Forelimb muscle (tissue), 1 donor: ENCODE data around the gene ATP5F1D. TPM values are rescaled to one million over a fixed set of nuclear protein-coding genes. Genes with fewer than 3 reads are reported as not detected.

Experiments
- DNase-seq: peaks from one replicate; pipeline ENCODE4 v3.0.0-alpha.2; 2013; ENCODE audit warnings: low read depth
- polyA plus RNA-seq: library from polyadenylated mRNA; unstranded; fragments of 120-200 nt; gene quantifications from one replicate; pipeline ENCODE4 v1.2.1, GENCODE V29; 2013; ENCODE audit not compliant: insufficient read length

ATP5F1D gene
- polyA plus RNA-seq, 1 donor: 167 TPM

DNA sequence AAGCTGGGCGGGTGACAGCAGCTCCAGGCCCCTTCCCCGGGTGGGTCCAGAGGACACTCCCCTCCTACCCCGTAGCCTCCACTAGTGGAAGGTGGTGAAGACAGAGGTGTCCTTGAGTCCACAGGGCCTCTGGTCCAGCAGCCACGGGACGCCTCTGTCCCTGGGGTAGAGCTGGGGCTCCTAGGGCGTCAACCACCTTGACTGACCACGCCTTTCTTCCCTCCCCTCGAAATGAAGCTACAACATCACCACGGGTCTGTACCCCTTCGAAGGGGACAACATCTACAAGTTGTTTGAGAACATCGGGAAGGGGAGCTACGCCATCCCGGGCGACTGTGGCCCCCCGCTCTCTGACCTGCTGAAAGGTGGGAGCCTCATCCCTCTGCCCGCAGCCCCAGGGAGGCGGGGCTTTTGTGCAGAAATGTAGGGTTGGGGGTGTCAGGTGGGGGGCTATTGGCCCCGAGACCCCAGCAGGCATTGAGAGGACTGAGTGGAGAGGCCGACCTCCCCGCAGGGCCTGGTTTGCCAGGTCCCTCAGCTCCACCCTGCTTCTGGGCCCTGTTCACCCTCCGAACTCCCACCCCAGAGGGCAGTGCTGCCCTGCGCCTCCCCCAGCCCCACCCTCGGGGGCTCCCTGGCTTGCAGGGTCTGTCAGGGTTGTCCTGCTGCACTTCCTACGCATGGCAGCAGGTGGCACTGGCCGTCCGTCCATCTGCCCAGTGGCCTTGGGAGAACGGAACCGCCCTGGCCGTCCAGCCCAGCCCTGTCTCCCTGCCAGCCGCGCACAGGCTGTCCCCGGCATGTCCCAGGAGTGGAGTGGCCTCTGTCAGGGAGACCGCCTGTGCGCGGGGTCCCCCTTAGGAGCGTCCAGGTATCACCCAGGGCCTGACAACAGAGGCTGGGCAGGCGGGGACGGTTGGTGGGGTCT is 20.3 kb upstream of the ATP5F1D start:
- no peak for DNase-seq

DNA sequence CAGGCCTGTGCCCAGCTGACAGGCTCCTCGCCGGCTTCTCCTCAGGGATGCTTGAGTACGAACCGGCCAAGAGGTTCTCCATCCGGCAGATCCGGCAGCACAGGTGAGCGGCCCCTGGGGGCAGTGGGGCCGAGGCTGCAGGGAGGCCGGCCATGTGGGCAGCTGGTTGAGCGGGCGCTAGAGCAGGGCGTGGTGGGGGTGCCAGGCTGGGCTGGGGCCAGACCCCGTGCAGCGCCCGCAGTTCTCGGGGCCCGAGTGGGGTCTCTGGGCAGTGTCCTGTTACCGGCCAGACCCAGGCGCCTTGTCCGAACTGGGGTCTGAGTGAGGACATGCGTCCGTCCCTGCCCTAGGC is 19.7 kb upstream of the ATP5F1D start:
- no peak for DNase-seq

DNA sequence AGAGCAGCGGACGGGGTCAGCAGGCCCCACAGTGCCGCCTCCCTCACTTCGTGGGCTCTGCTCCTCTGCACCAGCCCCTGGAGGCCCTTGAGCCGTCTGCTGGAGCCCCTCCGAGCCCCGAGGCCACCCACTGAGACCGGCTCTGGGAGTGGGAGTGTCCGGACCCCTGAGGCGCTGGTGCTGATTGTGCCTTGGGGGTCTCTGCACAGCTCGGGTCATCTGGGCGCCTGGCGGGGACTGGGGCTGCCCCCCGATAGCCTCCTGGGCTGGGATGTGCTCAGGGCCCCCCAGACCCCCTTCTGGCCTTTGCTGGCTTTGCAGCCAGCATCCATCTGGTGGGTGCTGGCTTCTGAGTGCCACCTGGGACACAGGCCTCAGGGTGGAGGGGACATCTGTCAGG is 19.2 kb upstream of the ATP5F1D start:
- no peak for DNase-seq

DNA sequence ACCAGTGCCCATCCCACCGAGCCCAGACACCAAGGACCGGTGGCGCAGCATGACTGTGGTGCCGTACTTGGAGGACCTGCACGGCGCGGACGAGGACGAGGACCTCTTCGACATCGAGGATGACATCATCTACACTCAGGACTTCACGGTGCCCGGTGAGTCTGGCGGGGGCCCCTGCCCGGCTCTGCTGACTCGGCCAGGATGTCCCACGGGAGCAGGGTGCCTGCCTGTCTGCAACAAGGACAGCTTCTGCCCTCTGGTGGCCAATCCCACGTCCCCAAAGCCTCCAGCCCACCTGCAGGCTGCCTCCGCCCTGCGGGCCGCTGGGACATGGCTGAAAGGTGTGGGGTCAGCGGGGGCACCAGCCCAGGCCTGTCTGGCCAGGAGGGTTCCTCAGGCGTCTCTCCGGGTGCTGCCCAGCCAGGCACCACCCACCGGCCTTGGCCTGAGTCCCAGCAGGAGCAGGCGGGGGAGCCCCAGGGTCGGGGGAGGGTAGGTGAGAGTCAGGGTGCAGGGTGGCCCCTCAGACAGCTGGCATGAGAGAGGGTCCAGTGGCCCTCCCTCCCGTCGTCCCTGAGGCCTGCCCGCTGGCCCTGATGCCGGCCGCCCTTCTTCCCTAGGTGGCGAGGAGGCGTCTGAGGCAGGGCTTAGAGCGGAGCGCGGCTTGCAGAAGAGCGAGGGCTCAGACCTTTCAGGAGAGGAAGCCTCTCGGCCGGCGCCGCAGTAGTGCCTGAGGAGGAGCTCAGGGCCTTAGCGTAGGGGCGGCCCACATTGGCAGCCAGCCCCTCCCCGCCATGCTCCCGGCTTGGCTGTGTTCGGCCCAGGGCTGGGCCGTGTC is 18.3 kb upstream of the ATP5F1D start:
- no peak for DNase-seq

DNA sequence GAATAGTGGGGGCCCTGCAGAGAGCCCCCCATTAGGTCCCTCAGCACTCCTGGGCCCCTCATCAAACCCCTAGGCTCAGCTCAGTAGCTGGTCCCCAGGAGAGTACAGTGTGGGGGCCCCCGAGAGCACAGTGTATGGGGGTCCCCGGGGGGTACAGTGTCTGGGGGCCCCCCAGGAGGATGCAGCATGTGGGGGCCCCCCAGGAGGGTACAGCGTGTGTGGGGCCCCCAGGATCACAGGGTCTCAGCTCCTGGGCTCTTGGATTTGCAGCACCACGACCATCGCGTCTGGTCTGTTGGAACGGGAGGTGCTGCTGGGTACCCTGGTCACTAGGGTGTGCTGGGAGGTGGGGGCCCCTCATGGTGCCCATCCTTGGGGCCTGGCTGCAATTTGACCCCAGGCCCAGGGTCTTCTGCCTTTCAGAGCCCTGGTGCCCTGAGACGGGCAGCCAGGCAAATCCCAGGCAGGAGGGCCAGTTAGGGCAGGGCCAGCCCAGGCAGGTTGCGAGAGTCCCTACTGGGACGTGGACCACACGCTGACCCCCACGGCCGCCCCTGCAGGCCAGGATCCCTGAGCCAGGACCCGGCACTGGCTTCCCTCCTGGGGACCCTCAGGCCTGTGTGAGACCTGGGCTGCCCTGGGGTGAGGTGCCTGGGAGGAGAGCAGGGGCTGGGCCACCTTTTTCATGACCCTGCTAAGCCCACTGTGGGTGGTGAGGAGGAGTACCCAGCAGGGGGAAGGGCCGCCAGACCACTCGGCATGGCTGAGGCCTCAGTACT is 17.3 kb upstream of the ATP5F1D start:
- DNase-seq: no peak

DNA sequence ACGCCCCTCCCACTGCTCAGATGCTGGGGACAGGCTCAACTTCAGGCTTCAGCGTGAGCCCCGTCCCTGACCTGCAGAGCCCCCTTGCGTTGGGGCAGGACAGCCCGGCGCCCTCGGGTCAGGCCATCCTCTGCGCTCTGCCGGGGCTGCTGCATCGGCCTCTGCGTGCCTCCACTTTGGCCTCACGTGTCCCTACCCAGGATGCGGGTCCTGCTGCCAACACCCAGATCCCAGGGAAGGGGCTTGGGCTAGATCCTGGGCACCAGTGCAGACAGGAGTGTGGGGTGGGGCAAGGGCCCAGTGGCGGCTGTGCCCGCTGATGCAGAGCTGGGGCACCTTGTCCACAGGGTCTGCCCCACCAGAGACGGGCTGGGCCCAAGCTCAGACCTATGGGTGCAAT is 16.7 kb upstream of the ATP5F1D start:
- no peak for DNase-seq

DNA sequence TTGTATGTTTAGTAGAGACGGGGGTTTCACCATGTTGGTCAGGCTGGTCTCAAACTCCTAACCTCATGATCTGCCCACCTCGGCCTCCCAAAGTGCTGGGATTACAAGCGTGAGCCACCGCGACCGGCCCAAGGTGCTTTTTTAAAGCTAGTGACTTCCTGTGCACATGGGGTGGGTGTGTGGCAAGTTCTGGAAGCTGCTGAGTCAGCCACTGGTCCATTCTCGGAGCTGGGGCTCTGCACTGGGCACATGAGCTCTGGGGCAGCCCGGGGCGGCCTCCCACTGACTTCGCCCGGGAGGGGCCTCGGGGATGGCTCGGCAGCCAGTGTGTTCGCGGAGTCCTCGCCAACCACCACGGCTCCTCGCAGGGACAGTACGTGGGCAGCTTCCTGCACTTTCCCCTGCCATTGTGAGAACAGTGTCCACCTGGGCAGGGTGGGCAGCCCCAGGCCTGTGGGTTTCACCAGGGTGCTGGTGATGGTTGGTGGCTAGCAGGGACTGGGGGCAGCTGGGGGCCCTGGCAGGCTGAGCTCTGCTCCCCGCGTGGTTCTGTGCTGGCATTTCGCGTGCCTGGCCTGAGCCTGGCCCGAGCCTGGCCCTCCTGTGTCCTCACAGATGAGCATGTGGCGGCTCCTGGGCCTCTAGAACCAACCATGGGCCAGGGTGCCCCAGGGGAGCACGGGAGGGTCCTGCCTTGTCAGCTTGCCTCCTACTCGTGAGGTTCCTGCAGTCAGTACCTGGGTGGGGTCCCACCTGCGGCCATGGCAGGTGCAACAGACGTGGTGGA is 15.9 kb upstream of the ATP5F1D start:
- no peak for DNase-seq

DNA sequence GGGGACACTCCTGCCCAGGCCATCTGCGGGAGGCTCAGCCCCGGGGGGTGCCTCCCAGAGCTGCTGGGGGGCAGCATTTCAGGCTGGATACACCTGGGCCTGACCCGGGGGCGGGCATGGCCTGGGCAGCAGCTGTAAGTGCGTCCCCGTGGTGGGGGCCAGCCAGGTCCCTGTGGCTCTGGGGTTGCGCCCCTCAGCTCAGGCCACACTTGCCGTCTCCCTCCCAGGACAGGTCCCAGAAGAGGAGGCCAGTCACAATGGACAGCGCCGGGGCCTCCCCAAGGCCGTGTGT is 15.4 kb upstream of the ATP5F1D start:
- no peak for DNase-seq

DNA sequence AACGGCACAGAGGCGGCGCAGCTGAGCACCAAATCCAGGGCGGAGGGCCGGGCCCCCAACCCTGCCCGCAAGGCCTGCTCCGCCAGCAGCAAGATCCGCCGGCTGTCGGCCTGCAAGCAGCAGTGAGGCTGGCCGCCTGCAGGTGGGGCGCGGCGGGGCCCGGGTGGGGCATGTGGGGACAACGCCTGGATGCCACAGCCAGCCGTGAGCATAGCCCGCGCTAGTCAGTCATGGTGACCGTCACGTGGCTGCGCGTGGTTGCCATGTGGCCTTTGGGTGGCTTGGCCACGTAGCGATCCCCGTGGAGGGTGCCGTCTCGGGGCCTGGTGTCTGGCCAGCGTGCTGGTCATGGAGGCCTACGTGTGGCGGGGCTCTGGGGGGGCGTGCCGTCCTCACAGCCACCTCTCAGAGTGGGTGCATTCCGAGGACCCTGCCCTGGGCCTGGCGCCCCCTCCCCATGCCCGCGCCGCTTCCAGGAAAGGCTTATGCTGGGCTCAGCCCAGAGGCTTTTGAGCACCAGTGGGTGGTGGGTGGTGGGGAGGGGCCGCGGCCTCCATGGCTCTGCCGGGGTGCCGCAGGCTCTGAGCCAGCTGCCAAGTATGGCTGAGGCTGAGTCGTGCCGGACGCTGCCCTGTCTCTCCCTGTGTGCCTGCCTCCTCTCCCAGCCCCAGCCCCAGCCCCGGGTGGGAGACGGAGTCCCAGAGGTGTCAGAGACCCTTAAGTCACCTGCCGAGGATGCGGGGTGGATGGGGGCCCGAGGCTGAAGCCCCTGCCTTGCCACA is 14.8 kb upstream of the ATP5F1D start:
- DNase-seq: no peak

DNA sequence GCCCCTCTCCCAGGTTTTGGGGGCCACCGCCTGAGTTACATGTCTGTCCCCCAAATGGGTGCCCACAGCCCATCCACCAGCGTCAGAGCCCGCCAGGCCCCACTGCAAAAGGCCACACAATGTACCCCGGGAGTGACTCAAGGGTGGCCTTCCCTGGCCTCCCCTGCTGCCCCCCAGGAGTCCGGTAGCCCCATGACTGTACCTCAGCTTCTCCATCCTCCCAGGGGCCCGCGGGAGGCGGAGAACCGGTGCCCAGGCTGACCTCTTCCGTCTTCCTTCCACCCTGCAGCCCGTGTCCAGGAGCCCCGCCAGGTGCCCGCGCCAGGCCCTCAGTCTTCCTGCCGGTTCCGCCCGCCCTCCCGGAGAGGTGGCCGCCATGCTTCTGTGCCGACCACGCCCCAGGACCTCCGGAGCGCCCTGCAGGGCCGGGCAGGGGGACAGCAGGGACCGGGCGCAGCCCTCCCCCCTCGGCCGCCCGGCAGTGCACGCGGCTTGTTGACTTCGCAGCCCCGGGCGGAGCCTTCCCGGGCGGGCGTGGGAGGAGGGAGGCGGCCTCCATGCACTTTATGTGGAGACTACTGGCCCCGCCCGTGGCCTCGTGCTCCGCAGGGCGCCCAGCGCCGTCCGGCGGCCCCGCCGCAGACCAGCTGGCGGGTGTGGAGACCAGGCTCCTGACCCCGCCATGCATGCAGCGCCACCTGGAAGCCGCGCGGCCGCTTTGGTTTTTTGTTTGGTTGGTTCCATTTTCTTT is 14.1 kb upstream of the ATP5F1D start:
- DNase-seq: no peak

DNA sequence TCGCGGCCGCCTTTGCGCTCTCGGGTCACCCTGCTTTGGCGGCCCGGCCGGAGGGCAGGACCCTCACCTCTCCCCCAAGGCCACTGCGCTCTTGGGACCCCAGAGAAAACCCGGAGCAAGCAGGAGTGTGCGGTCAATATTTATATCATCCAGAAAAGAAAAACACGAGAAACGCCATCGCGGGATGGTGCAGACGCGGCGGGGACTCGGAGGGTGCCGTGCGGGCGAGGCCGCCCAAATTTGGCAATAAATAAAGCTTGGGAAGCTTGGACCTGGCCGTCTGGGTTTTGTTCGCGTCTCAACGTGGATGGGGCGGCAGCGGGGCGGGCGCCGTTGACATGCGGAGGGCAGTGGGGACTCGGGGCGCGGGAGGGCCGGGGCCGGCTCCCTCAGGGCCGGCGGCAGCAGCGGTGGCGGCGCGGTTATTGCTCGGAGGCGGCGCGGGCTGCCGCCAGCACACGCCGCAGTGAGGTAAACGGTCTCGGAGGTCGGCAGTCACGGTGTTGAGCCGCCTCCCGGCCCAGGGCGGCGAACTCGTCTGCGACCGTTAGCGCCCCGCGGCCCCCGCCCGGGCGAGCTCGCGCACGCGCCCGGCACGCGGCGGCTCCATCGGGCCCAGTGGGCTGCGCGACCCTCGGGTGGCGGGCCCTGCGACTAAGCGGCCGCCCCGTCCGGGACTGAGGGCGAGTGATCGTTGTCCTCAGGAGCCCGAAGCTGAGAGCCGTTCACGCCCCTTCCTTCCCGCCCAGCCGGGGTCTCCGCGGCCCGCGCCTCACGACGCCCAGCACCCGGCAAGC is 13.2 kb upstream of the ATP5F1D start:
- DNase-seq: no peak

DNA sequence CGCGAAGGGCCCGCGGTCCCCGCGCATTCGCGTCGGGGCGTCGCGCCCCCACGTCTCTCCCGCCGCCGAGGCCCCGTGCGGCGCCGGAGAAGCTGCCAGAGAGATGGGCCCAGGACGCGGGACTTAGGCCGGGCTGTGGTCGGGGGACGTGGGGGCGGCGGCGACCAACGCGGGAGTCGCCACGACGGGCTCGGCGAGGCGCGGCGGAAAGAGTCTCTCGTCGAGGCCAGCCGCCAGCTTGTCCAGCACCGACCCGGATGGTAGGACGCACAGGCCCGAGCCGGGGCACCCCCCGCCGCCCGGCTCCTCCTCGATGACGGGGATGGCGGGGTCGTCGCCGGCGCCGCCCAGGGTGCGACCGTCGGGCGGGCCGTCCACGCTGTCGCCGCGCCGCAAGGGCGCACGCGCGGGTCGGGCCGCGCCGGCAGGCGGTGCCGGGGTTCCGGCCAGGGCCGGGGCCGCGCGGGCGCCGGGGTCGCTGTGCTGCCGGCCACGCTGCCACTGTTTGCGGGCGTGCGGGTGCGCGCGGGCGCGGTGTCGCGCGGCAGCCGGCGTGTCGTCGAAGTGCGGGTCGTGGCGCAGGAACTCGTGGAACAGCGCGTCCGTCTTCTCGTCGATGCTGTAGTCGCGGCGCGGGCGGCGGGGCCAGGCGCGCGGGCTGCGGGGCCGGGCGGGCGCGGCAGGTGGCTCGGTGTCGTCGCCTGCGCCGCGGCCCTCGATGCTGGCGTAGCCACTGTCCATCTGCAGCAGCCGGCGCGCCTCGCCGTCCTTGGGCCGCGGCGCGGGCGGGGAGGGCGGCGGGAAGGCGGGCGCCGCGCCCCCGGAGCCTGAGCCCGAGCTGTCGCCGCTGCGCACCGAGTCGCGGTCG is 12.3 kb upstream of the ATP5F1D start:
- DNase-seq: no peak

DNA sequence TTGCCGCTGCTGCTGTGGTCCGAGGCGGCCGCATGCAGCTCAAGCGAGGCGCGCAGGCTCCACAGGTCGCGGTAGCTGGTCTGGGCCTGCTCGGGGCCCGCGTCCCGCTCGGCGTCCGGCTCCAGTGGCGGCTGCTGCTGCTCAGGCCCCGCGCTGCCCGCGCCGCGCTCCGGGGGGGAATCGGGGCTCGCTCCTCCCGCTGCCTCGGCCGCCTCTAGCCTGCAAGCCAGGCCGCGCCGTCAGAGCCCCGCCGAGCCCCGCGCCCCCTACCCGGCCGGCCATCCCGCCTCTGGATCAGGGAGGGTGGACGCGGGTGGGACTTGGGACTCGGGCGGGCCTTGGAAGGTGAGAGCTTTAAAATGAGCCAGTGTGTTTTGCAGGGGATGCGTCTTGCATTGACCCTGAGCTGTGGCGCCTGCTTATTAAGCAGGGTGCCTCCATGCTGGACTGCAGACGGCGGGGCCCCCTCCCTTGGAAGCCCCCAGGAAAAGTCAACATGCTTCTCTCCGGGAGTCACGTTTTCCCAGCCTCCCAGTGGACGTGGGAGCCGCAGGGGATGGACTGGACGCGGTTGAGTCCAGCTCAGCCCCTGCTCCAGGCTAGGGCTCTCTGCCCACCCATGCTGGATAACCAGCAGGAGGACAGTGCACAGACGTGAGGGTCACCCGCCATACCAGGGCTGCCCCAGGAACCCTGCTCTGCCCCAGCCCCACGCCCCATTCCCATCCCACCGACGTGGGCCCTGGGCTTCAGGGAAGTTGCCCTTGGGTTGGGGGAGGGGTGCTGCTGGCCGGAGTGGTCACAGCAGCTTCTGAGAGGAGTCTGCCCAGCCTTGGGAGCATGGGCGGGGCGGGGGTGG is 11.4 kb upstream of the ATP5F1D start:
- DNase-seq: no peak

DNA sequence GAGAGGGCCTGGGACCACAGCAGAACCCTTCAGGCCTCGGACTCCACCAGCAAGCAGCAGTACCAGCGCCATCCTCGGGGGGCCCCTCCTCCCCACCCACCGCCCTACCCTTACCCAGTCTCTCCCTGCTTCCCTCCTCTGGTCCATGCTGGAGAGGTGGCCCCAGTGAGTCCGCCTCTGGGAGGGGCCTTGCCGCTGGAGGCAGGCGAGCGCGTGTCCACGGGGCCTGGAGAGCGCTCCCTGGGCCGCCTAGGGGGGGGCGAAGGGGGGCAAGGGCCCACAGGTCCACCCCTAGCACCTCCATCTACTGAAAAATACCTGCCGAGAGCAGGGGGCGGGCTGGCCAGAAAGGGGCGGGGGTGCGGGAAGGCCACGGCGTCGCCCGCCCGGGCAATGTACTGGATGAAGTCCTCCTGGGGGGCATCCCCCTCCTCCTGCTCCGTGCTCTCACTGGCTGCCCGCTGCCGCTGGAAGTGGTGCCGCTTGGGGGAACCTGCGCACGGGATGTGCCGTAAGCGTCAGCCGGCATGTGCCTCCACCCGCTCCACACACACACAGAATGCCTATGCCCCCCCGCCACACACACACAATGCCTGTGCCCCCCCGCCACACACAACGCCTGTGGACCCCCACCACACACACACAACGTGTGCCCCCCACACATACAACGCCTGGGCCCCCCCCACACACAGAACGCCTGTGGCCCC is 10.6 kb upstream of the ATP5F1D start:
- no peak for DNase-seq

DNA sequence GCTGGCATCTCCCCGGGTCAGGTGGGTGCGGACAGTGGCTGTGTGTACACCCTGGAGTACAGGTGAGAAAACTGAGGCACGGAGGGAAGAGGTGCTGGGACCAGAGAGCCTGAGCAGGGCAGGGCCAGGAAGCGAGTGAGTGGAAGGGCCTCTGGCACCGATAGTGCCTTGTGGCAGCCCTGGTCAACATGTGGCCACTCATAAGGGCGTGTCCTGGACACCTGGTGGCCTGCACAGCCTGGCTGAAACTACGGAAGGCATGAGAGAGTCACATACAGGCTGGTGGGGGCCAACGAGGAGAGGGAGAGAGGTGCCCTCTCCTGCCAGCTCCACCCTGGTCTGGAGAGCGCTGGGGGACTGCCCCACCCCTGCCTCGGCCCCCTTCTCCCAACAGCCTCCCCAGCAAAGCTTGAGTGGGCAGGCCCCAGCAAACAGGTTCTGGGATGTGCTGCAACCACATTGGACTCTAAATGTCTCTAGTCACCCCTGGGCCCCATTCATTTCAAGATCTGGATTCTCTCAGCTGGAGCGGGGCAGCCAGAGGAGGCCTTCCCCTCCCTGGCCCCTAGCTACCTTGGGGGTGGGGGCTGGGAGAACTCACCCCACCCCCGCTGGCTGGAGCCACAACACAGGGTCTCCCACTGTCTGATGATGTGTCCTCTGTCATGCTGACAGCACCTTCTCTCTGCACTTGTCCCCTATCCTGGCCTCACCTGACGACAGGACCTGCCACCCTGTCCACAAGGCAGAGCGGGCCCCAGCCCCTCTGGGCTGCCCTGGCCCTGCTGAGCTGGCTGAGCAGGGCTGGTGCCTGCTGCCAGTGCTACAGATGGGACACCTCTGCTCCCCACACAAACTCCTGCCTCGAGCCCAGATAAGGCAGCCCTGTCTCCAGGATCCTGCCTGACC is 9.6 kb upstream of the ATP5F1D start:
- no peak for DNase-seq
